Hematopoietic multipotent progenitor cell treated with erythropoietin and hydrocortisone succinate and interleukin-3 and kit ligand, for 8 days (in vitro differentiated cells): ENCODE results near the gene EXOC3L4.

Experiments
- DNase-seq: peaks from one replicate; pipeline ENCODE4 v3.0.0-alpha.2; 2015

EXOC3L4 gene

GRCh38 chr14:103093856-103094405 is 594 bp upstream of the EXOC3L4 start:
- no peak for DNase-seq

- DNase-seq = no peak
Observed at GRCh38 chr14:103095210-103095778, 769 bp downstream of the EXOC3L4 start.

GRCh38 chr14:103096387-103096786 is 1.9 kb downstream of the EXOC3L4 start:
- no peak for DNase-seq

GRCh38 chr14:103097244-103097993 is 2.9 kb downstream of the EXOC3L4 start:
- no peak for DNase-seq

GRCh38 chr14:103097994-103098957 is 3.8 kb downstream of the EXOC3L4 start:
- DNase-seq = no peak

GRCh38 chr14:103099081-103099732 is 4.7 kb downstream of the EXOC3L4 start:
- DNase-seq = peak; percentile 60

GRCh38 chr14:103099733-103100280 is 5.3 kb downstream of the EXOC3L4 start:
- DNase-seq = no peak

GRCh38 chr14:103100281-103101121 is 6.0 kb downstream of the EXOC3L4 start:
- DNase-seq = no peak

GRCh38 chr14:103101257-103101962 is 6.9 kb downstream of the EXOC3L4 start:
- DNase-seq = no peak

- no peak for DNase-seq
Observed at GRCh38 chr14:103101963-103102688, 7.6 kb downstream of the EXOC3L4 start.

GRCh38 chr14:103102689-103103260 is 8.2 kb downstream of the EXOC3L4 start:
- DNase-seq = no peak

- DNase-seq = peak; percentile 38
Observed at GRCh38 chr14:103103461-103104388, 9.2 kb downstream of the EXOC3L4 start.

- no peak for DNase-seq
Observed at GRCh38 chr14:103104389-103104653, 9.8 kb downstream of the EXOC3L4 start.

- no peak for DNase-seq
Observed at GRCh38 chr14:103104654-103105452, 10.3 kb downstream of the EXOC3L4 start.

- peak; percentile 32 for DNase-seq
Observed at GRCh38 chr14:103105580-103106150, 11.1 kb downstream of the EXOC3L4 start.

- DNase-seq = no peak
Observed at GRCh38 chr14:103107455-103107854, 12.9 kb downstream of the EXOC3L4 start.
